ENCODE results near the gene TMEM79.

Gene TMEM79

GRCh38 chr1:156293098-156293434 is 8.9 kb downstream of the TMEM79 start:
- TF ChIP-seq, protein P1, sequence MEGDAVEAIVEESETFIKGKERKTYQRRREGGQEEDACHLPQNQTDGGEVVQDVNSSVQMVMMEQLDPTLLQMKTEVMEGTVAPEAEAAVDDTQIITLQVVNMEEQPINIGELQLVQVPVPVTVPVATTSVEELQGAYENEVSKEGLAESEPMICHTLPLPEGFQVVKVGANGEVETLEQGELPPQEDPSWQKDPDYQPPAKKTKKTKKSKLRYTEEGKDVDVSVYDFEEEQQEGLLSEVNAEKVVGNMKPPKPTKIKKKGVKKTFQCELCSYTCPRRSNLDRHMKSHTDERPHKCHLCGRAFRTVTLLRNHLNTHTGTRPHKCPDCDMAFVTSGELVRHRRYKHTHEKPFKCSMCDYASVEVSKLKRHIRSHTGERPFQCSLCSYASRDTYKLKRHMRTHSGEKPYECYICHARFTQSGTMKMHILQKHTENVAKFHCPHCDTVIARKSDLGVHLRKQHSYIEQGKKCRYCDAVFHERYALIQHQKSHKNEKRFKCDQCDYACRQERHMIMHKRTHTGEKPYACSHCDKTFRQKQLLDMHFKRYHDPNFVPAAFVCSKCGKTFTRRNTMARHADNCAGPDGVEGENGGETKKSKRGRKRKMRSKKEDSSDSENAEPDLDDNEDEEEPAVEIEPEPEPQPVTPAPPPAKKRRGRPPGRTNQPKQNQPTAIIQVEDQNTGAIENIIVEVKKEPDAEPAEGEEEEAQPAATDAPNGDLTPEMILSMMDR (IDR thresholded peaks at IDR 0.05; ENCODE audit: control insufficient read depth, insufficient read depth, low read depth, low read length, missing control alignments): no peak
- no peak overlapping the region for H3K4me3 ChIP-seq (ENCODE audit: control insufficient read depth, low read depth, low read length)
- DNase-seq (ENCODE audit: low read depth): no peak

- no peak for DNase-seq (ENCODE audit: low read depth)
- no peak overlapping the region for H3K4me3 ChIP-seq (ENCODE audit: control insufficient read depth, low read depth, low read length)
- TF ChIP-seq, protein P1 (IDR thresholded peaks at IDR 0.05; ENCODE audit: control insufficient read depth, insufficient read depth, low read depth, low read length, missing control alignments): no peak
Measured at GRCh38 chr1:156293895-156294294, 9.8 kb downstream of the TMEM79 start.

DNA sequence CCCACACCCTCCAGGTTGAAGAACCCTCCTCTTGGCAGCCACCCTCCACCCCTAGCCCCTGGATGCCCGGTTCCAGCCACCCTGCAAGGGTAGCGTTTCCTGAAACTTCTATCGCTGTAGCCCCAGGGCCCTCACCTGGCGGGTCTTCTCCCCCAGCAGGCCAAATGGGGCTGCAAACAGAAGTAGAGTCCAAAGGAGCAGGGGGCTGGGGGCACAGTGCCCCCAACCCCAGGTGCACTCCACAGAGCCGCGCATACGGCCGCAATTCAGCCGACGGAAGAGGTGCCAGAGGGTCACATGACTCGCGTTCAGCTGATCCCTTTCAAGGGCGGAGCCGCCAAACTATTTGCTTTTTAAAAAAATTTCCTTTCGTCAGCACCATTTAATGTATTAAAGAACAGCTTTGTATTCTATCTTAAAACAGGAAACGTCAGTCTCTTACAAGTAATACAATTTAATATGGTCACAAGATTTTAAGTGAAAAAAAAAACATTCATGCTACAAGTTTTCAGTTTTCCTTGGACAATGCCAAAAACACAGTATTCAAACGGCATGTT is 11.3 kb downstream of the TMEM79 start, which contains the start of gene GLMP:
GLMP (minus strand) TSS at position 289 of the 557 bp plus-strand sequence; CDS start at position 255, 34 bp downstream.
- TF ChIP-seq, protein P1 (IDR thresholded peaks at IDR 0.05; ENCODE audit: control insufficient read depth, insufficient read depth, low read depth, low read length, missing control alignments): no peak
- DNase-seq (ENCODE audit: low read depth): no peak
- H3K4me3 ChIP-seq (ENCODE audit: control insufficient read depth, low read depth, low read length): peak within 1 kb of the TSS; percentile 98

- TF ChIP-seq, protein P1 (IDR thresholded peaks at IDR 0.05; ENCODE audit: control insufficient read depth, insufficient read depth, low read depth, low read length, missing control alignments): no peak
- DNase-seq (ENCODE audit: low read depth): no peak
Measured at GRCh38 chr1:156298852-156299357, 14.8 kb downstream of the TMEM79 start, which contains the start of gene VHLL. Gene VHLL (minus strand): TSS chr1:156299307. CDS start chr1:156299189, 118 bp downstream.

DNA sequence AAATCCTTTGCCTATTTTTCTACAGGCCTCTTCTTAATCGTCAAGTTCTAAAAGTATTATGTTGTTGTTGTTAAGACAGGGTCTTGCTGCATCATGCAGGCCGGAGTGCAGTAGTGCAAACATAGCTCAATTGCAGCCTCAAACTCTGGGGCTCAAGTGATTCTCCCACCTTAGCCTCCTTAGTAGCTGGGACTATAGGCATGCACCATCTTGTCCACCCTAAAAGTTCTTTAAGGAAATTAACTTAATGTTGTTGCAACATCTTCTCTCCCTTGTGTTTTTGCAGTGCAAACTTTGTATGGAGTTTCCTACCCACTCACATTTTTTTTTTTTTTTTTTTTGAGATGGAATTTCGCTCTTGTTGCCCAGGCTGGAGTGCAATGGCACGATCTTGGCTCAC is 19.1 kb downstream of the TMEM79 start:
- H3K4me3 ChIP-seq (ENCODE audit: control insufficient read depth, low read depth, low read length): no peak overlapping the region
- TF ChIP-seq, protein P1 (IDR thresholded peaks at IDR 0.05; ENCODE audit: control insufficient read depth, insufficient read depth, low read depth, low read length, missing control alignments): no peak
- DNase-seq (ENCODE audit: low read depth): no peak

More at GRCh38 chr1:156298852-156299357, 14.8 kb downstream of the TMEM79 start, which contains the start of gene VHLL:
- no peak within 1 kb of the TSS for H3K4me3 ChIP-seq (ENCODE audit: control insufficient read depth, low read depth, low read length)

DNA sequence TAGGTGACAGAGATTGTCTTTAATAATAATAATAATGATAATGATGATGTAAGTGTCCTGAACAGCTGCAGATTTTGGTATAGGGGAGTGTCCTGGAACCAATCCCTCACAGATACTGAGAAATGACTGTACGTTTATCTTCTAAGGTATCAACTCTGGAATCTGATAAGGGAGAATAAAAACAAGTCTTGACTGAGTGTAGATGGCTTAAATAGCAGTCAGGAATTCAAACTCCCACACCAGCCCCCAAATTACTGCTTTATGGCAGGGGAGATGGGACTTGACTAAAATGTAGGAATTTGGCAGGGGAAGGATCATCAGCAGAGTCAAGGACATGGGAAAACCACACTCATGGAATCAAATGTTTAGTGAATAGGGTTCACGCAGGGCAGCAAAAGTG is 21.1 kb downstream of the TMEM79 start:
- H3K4me3 ChIP-seq (ENCODE audit: control insufficient read depth, low read depth, low read length): no peak overlapping the region
- DNase-seq (ENCODE audit: low read depth): no peak
- TF ChIP-seq, protein P1 (IDR thresholded peaks at IDR 0.05; ENCODE audit: control insufficient read depth, insufficient read depth, low read depth, low read length, missing control alignments): no peak

Data from AG09309 (cell line).